Testis (tissue), 2 donors: ENCODE results near the gene IFNL2.
"Not testable (repeated sequence)": the region's sequence is repeated elsewhere in the genome, so short reads cannot be mapped to it uniquely, and the experiment has no call there.

ENCODE experiments used
- CTCF ChIP-seq, 3 experiments: fragments of 450-650 bp in 2 of 3; fragments of 200-600 bp in 1 of 3; sonication (generic) in 1 of 3; IDR thresholded peaks; one replicate each; pipeline ENCODE4 v1.5.1; 2016 to 2019; ENCODE audit warnings: antibody characterized with exemption in 3 of 3, mild to moderate bottlenecking in 2 of 3, moderate library complexity in 1 of 3
- POLR2A ChIP-seq: fragments of 450-650 bp; IDR thresholded peaks from one replicate; pipeline ENCODE4 v1.6.1; 2017; ENCODE audit warnings: antibody characterized with exemption, mild to moderate bottlenecking, moderate library complexity

DNA sequence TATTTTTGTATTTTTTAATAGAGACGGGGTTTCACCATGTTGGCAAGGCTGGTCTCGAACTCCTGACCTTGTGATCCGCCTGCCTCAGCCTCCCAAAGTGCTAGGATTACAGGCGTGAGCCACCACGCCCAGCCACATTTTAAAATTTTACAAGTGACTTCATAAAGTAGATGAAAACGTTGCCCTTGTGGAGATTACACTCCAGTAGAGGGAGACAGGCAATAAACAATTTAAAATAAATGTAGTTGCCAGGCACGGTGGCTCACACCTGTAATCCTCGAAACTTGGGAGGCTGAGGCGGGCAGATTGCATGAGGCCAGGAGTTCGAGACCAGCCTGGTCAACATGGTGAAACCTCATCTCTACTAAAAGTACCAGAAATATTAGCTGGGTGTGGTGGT lies 49.1 kb upstream of the IFNL2 start:
- TF ChIP-seq CTCF (IDR thresholded peaks at IDR 0.05); POLR2A: not testable (repeated sequence)
